ENCODE results near the gene NKD2.
A peak's percentile ranks its signal among the peaks of the same experiment; 100 is the strongest.

The NKD2 gene

GRCh38 chr5:981456-981855 is 27.1 kb upstream of the NKD2 start:
- H3K9ac ChIP-seq (ENCODE audit: low read depth, low read length, poor library complexity, severe bottlenecking): no peak overlapping the region
- 0 out of 2 replicates have a peak, but pooled peaks cover 3% of the 10 kb centered on the region for H3F3A ChIP-seq (ENCODE audit: low read depth)
- H3K4me3 ChIP-seq (ENCODE audit: low read length, poor library complexity, severe bottlenecking): no peak overlapping the region
- peaks cover 18% of the 10 kb centered on the region for H3K9me3 ChIP-seq (ENCODE audit: insufficient read depth, low read depth, low read length)
- no peaks in the 10 kb centered on the region for H4K20me1 ChIP-seq (ENCODE audit: insufficient read depth, low read length, poor library complexity, severe bottlenecking)
- H3K4me2 ChIP-seq (ENCODE audit: low read depth, low read length, poor library complexity, severe bottlenecking): no peak overlapping the region
- peaks cover 19% of the 10 kb centered on the region for H3K4me1 ChIP-seq (ENCODE audit: insufficient read depth, low read length, poor library complexity, severe bottlenecking)
- H3K79me2 ChIP-seq (ENCODE audit: insufficient read depth, low read length): no peaks in the 10 kb centered on the region
- H3K36me3 ChIP-seq (ENCODE audit: insufficient read depth, low read length): no peaks in the 10 kb centered on the region
- H3K27me3 ChIP-seq (ENCODE audit: insufficient read depth, low read length, poor library complexity, severe bottlenecking): no peaks in the 10 kb centered on the region
- H3K9me2 ChIP-seq (replicated peaks; ENCODE audit: low read depth, low read length): no peaks in the 10 kb centered on the region
- TF ChIP-seq EZH2phosphoT487 (IDR thresholded peaks at IDR 0.05; ENCODE audit: borderline replicate concordance): no peak
- TF ChIP-seq, protein P1, sequence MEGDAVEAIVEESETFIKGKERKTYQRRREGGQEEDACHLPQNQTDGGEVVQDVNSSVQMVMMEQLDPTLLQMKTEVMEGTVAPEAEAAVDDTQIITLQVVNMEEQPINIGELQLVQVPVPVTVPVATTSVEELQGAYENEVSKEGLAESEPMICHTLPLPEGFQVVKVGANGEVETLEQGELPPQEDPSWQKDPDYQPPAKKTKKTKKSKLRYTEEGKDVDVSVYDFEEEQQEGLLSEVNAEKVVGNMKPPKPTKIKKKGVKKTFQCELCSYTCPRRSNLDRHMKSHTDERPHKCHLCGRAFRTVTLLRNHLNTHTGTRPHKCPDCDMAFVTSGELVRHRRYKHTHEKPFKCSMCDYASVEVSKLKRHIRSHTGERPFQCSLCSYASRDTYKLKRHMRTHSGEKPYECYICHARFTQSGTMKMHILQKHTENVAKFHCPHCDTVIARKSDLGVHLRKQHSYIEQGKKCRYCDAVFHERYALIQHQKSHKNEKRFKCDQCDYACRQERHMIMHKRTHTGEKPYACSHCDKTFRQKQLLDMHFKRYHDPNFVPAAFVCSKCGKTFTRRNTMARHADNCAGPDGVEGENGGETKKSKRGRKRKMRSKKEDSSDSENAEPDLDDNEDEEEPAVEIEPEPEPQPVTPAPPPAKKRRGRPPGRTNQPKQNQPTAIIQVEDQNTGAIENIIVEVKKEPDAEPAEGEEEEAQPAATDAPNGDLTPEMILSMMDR (conservative IDR thresholded peaks at IDR 0.05; ENCODE audit: low read length): no peak
- H2AFZ ChIP-seq (ENCODE audit: low read length): no peak overlapping the region

DNA sequence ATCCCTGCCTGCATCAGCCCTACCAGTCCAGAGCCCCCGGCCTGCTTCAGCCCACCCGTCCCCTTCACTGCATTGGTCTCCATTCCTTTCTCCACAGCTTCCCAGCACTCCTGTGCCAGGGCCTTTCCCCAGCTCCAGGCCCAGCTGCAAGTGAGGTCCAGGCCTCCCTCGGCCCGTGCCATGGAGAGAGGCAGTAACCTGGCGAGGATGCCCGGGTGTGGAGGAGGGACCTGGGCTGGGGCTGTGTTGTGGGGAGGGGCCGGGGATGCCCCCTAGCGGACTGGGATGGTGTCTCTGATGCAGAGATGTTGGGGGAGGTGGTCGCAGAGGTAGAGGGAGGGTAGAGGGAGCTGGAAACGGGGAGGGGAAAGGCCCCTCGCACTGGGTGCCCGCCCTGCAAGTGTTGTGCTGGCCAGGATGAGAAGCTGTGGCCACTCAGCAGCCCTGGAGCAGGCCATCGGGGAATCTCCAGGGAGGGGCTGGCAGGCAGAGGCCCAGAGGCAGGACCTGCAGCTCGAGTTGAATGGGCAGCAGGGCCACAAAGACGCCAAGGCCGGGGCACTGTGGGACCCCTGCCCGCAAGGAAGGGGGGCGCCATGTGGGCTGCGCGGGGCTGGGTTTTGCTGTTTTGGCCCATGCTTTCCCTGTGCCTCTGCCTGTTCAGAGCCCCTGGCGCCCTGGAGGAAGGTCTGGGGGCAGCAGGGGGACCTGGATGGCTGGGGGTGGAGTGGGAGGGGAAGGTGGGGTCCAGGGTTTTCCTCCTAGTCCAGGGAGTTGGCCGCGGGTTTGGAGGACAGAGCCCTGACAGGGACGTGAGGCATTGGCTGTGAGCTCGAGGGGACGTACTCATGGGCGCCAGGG is 26.0 kb upstream of the NKD2 start:
- H3K4me3 ChIP-seq (ENCODE audit: low read length, poor library complexity, severe bottlenecking): no peak overlapping the region
- no peak for TF ChIP-seq EZH2phosphoT487 (IDR thresholded peaks at IDR 0.05; ENCODE audit: borderline replicate concordance)
- TF ChIP-seq, protein P1 (conservative IDR thresholded peaks at IDR 0.05; ENCODE audit: low read length): peak; percentile 47
- no peaks in the 10 kb centered on the region for H3K36me3 ChIP-seq (ENCODE audit: insufficient read depth, low read length)
- H3F3A ChIP-seq (ENCODE audit: low read depth): 0 out of 2 replicates have a peak, but pooled peaks cover 3% of the 10 kb centered on the region
- H3K27me3 ChIP-seq (ENCODE audit: insufficient read depth, low read length, poor library complexity, severe bottlenecking): no peaks in the 10 kb centered on the region
- H2AFZ ChIP-seq (ENCODE audit: low read length): no peak overlapping the region
- peaks cover 19% of the 10 kb centered on the region for H3K4me1 ChIP-seq (ENCODE audit: insufficient read depth, low read length, poor library complexity, severe bottlenecking)
- H3K9me3 ChIP-seq (ENCODE audit: insufficient read depth, low read depth, low read length): peaks cover 29% of the 10 kb centered on the region
- no peaks in the 10 kb centered on the region for H3K9me2 ChIP-seq (replicated peaks; ENCODE audit: low read depth, low read length)
- no peak overlapping the region for H3K9ac ChIP-seq (ENCODE audit: low read depth, low read length, poor library complexity, severe bottlenecking)
- H4K20me1 ChIP-seq (ENCODE audit: insufficient read depth, low read length, poor library complexity, severe bottlenecking): no peaks in the 10 kb centered on the region
- H3K4me2 ChIP-seq (ENCODE audit: low read depth, low read length, poor library complexity, severe bottlenecking): no peak overlapping the region
- no peaks in the 10 kb centered on the region for H3K79me2 ChIP-seq (ENCODE audit: insufficient read depth, low read length)

- no peak overlapping the region for H3K9ac ChIP-seq (ENCODE audit: low read depth, low read length, poor library complexity, severe bottlenecking)
- 0 out of 2 replicates have a peak, but pooled peaks cover 3% of the 10 kb centered on the region for H3F3A ChIP-seq (ENCODE audit: low read depth)
- no peaks in the 10 kb centered on the region for H3K36me3 ChIP-seq (ENCODE audit: insufficient read depth, low read length)
- H3K4me2 ChIP-seq (ENCODE audit: low read depth, low read length, poor library complexity, severe bottlenecking): no peak overlapping the region
- no peaks in the 10 kb centered on the region for H4K20me1 ChIP-seq (ENCODE audit: insufficient read depth, low read length, poor library complexity, severe bottlenecking)
- no peak overlapping the region for H3K4me3 ChIP-seq (ENCODE audit: low read length, poor library complexity, severe bottlenecking)
- TF ChIP-seq, protein P1 (conservative IDR thresholded peaks at IDR 0.05; ENCODE audit: low read length): no peak
- TF ChIP-seq EZH2phosphoT487 (IDR thresholded peaks at IDR 0.05; ENCODE audit: borderline replicate concordance): no peak
- no peaks in the 10 kb centered on the region for H3K9me2 ChIP-seq (replicated peaks; ENCODE audit: low read depth, low read length)
- H2AFZ ChIP-seq (ENCODE audit: low read length): no peak overlapping the region
- peaks cover 19% of the 10 kb centered on the region for H3K4me1 ChIP-seq (ENCODE audit: insufficient read depth, low read length, poor library complexity, severe bottlenecking)
- peaks cover 31% of the 10 kb centered on the region for H3K9me3 ChIP-seq (ENCODE audit: insufficient read depth, low read depth, low read length)
- H3K79me2 ChIP-seq (ENCODE audit: insufficient read depth, low read length): no peaks in the 10 kb centered on the region
- no peaks in the 10 kb centered on the region for H3K27me3 ChIP-seq (ENCODE audit: insufficient read depth, low read length, poor library complexity, severe bottlenecking)
Observed at GRCh38 chr5:983238-983524, 25.4 kb upstream of the NKD2 start.
